ENCODE data around the gene VASN. TPM values are rescaled to one million over a fixed set of nuclear protein-coding genes. Genes with fewer than 3 reads are reported as not detected.

Gene VASN
- total RNA-seq, 2 donors from 2014 or later, result 14.3 to 22.1 TPM

DNA sequence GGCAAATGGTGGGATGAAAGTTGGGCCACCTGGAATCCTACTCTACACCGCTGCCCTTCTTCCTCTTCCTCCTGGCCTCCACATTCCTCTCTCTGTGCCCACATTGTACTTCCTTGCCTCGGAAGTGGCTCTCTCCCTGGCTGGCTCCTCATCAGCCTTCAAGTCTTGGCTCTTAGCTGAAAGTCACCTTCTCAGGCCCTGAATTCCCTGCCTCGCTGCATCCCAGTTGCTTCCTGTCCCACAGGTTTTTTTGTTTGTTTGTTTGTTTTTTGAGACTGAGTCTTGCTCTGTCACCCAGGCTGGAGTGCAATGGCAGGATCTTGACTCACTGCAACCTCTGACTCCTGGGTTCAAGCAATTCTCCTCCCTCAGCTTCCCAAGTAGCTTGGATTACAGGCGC is 18.0 kb upstream of the VASN start:
- Histone ChIP-seq H3K27ac (no peak overlapping the region), H3K36me3 (replicated peaks in 1 of 2; ENCODE audit: insufficient read depth in 1 of 2, low read depth in 2 of 2) (no peaks in the 10 kb centered on the region), H3K4me3 (no peak overlapping the region), H3K27me3 (no peaks in the 10 kb centered on the region), H3K4me1 (peaks cover 20% of the 10 kb centered on the region), H3K9me3 (no peaks in the 10 kb centered on the region)
- ATAC-seq (no peak), DNase-seq (no peak)
- intact Hi-C loops (cut with DNase I), result no loop called here
- 77 to 96% methylated on average over 4 of the region's 4 CpGs for WGBS, 2 donors
- no peak for TF ChIP-seq POLR2A (IDR thresholded peaks at IDR 0.05)
- TF ChIP-seq, protein P1, sequence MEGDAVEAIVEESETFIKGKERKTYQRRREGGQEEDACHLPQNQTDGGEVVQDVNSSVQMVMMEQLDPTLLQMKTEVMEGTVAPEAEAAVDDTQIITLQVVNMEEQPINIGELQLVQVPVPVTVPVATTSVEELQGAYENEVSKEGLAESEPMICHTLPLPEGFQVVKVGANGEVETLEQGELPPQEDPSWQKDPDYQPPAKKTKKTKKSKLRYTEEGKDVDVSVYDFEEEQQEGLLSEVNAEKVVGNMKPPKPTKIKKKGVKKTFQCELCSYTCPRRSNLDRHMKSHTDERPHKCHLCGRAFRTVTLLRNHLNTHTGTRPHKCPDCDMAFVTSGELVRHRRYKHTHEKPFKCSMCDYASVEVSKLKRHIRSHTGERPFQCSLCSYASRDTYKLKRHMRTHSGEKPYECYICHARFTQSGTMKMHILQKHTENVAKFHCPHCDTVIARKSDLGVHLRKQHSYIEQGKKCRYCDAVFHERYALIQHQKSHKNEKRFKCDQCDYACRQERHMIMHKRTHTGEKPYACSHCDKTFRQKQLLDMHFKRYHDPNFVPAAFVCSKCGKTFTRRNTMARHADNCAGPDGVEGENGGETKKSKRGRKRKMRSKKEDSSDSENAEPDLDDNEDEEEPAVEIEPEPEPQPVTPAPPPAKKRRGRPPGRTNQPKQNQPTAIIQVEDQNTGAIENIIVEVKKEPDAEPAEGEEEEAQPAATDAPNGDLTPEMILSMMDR (IDR thresholded peaks at IDR 0.05), result no peak

- Histone ChIP-seq H3K36me3 (replicated peaks in 1 of 2; ENCODE audit: insufficient read depth in 1 of 2, low read depth in 2 of 2) (no peaks in the 10 kb centered on the region), H3K4me1 (peaks cover 14% of the 10 kb centered on the region), H3K4me3 (no peak overlapping the region), H3K9me3 (no peaks in the 10 kb centered on the region), H3K27me3 (no peaks in the 10 kb centered on the region), H3K27ac (no peak overlapping the region)
- TF ChIP-seq POLR2A (IDR thresholded peaks at IDR 0.05), result no peak
- TF ChIP-seq, protein P1 (IDR thresholded peaks at IDR 0.05), result no peak
- 90 to 93% methylated on average over 17 to 18 of the region's 20 CpGs for WGBS, 2 donors
- no peak for DNase-seq
- intact Hi-C loops (cut with DNase I), result no loop called here
- ATAC-seq, result no peak
These were observed 16.9 kb upstream of the VASN start for GRCh38 chr16:4354512-4355409.

DNA sequence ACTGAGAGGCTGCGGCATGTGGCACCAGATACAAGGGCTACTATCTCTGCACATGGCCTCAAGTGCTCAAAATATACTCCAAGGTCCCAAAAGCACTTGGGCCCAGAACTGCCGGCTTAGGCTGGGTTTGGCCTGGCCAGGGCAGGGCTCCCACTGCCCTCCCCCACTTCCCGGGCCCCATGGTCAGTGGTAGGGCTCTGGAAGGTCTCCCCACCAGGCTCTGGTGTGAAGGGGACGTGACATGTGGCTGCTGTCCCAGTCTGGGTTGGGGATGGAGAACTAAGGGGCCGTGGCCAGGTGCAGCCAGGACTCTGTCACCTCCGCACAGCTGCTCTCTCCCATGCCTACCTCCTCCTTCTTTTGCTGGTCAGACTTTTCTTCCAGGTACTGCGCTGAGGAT is 14.8 kb upstream of the VASN start:
- Histone ChIP-seq H3K27me3 (no peaks in the 10 kb centered on the region), H3K4me3 (no peak overlapping the region), H3K4me1 (peaks cover 1% of the 10 kb centered on the region), H3K36me3 (replicated peaks in 1 of 2; ENCODE audit: insufficient read depth in 1 of 2, low read depth in 2 of 2) (peaks cover 0 to 2% of the 10 kb centered on the region in 2 donors), H3K27ac (no peak overlapping the region), H3K9me3 (no peaks in the 10 kb centered on the region)
- WGBS, 2 donors, result 93 to 100% methylated on average over 4 to 7 of the region's 7 CpGs
- ATAC-seq (no peak), DNase-seq (no peak)
- intact Hi-C loops (cut with DNase I), result no loop called here
- TF ChIP-seq POLR2A (IDR thresholded peaks at IDR 0.05), result no peak
- TF ChIP-seq, protein P1 (IDR thresholded peaks at IDR 0.05), result no peak

- DNase-seq, result no peak
- intact Hi-C loops (cut with DNase I), result no loop called here
- 90 to 95% methylated on average over 6 to 19 of the region's 19 CpGs for WGBS, 2 donors
These were observed 13.4 kb upstream of the VASN start for GRCh38 chr16:4358236-4358635.

More at GRCh38 chr16:4358236-4358635, 13.4 kb upstream of the VASN start:
- TF ChIP-seq POLR2A (IDR thresholded peaks at IDR 0.05), result no peak
- TF ChIP-seq, protein P1 (IDR thresholded peaks at IDR 0.05), result no peak
- no peaks in the 10 kb centered on the region for H3K9me3 ChIP-seq
- H3K4me3 ChIP-seq, result no peak overlapping the region
- H3K36me3 ChIP-seq (replicated peaks in 1 of 2; ENCODE audit: insufficient read depth in 1 of 2, low read depth in 2 of 2), result peaks cover 0 to 2% of the 10 kb centered on the region in 2 donors
- no peak for ATAC-seq
- no peak overlapping the region for H3K27ac ChIP-seq
- H3K27me3 ChIP-seq, result no peaks in the 10 kb centered on the region
- no peaks in the 10 kb centered on the region for H3K4me1 ChIP-seq

All from body of pancreas (tissue), 4 donors.